ENCODE data around the gene SLC16A11.

DNA sequence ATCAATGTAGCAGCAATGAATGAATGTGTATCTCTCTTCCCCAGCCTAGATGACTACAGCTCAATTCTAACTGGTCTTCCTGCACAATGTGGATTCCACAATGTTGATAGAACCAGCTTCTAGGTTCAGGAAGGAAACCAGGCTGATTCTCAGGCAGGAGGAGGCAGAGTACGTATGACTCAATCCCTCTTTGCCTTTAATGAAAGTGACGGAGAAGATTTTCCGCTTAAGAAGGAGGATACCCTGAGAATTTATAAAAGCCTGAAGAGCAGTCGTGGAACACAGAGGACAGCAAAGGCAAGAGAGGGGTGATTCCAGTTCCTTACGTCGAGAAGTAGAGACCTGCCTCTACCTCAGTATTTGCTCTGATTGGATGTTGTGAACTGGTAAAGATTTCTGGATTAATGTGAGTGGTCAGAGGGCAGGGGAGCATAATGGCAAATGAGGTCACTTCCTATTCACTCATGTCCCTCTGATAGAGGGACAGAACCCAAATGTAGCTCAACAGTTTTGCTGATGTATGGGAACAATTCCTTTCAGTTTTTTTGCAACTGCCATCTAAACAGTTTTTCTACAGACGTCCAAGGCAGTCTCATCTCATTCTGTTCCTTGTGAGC lies 15.0 kb upstream of the SLC16A11 start:
- TF ChIP-seq ARNTL (CRISPR knock-in tag; IDR thresholded peaks at IDR 0.05; ENCODE audit: borderline replicate concordance, low read depth) = no peak
- TF ChIP-seq, protein P1, sequence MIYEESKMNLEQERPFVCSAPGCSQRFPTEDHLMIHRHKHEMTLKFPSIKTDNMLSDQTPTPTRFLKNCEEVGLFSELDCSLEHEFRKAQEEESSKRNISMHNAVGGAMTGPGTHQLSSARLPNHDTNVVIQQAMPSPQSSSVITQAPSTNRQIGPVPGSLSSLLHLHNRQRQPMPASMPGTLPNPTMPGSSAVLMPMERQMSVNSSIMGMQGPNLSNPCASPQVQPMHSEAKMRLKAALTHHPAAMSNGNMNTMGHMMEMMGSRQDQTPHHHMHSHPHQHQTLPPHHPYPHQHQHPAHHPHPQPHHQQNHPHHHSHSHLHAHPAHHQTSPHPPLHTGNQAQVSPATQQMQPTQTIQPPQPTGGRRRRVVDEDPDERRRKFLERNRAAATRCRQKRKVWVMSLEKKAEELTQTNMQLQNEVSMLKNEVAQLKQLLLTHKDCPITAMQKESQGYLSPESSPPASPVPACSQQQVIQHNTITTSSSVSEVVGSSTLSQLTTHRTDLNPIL (CRISPR knock-in tag; IDR thresholded peaks at IDR 0.05; ENCODE audit: low read depth) = no peak
- TF ChIP-seq, protein P2, sequence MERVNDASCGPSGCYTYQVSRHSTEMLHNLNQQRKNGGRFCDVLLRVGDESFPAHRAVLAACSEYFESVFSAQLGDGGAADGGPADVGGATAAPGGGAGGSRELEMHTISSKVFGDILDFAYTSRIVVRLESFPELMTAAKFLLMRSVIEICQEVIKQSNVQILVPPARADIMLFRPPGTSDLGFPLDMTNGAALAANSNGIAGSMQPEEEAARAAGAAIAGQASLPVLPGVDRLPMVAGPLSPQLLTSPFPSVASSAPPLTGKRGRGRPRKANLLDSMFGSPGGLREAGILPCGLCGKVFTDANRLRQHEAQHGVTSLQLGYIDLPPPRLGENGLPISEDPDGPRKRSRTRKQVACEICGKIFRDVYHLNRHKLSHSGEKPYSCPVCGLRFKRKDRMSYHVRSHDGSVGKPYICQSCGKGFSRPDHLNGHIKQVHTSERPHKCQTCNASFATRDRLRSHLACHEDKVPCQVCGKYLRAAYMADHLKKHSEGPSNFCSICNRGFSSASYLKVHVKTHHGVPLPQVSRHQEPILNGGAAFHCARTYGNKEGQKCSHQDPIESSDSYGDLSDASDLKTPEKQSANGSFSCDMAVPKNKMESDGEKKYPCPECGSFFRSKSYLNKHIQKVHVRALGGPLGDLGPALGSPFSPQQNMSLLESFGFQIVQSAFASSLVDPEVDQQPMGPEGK (CRISPR knock-in tag; IDR thresholded peaks at IDR 0.05; ENCODE audit: borderline replicate concordance) = no peak
- TF ChIP-seq, protein P3, sequence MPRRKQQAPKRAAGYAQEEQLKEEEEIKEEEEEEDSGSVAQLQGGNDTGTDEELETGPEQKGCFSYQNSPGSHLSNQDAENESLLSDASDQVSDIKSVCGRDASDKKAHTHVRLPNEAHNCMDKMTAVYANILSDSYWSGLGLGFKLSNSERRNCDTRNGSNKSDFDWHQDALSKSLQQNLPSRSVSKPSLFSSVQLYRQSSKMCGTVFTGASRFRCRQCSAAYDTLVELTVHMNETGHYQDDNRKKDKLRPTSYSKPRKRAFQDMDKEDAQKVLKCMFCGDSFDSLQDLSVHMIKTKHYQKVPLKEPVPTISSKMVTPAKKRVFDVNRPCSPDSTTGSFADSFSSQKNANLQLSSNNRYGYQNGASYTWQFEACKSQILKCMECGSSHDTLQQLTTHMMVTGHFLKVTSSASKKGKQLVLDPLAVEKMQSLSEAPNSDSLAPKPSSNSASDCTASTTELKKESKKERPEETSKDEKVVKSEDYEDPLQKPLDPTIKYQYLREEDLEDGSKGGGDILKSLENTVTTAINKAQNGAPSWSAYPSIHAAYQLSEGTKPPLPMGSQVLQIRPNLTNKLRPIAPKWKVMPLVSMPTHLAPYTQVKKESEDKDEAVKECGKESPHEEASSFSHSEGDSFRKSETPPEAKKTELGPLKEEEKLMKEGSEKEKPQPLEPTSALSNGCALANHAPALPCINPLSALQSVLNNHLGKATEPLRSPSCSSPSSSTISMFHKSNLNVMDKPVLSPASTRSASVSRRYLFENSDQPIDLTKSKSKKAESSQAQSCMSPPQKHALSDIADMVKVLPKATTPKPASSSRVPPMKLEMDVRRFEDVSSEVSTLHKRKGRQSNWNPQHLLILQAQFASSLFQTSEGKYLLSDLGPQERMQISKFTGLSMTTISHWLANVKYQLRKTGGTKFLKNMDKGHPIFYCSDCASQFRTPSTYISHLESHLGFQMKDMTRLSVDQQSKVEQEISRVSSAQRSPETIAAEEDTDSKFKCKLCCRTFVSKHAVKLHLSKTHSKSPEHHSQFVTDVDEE (CRISPR knock-in tag; IDR thresholded peaks at IDR 0.05) = no peak
- no peak for TF ChIP-seq ZFP30 (CRISPR knock-in tag; IDR thresholded peaks at IDR 0.05)
- no peak for TF ChIP-seq TCF4 (CRISPR knock-in tag; IDR thresholded peaks at IDR 0.05; ENCODE audit: borderline replicate concordance)
- no peak for TF ChIP-seq ZFP3 (CRISPR knock-in tag; IDR thresholded peaks at IDR 0.05)
- TF ChIP-seq, protein P4, sequence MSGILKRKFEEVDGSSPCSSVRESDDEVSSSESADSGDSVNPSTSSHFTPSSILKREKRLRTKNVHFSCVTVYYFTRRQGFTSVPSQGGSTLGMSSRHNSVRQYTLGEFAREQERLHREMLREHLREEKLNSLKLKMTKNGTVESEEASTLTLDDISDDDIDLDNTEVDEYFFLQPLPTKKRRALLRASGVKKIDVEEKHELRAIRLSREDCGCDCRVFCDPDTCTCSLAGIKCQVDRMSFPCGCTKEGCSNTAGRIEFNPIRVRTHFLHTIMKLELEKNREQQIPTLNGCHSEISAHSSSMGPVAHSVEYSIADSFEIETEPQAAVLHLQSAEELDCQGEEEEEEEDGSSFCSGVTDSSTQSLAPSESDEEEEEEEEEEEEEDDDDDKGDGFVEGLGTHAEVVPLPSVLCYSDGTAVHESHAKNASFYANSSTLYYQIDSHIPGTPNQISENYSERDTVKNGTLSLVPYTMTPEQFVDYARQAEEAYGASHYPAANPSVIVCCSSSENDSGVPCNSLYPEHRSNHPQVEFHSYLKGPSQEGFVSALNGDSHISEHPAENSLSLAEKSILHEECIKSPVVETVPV (CRISPR knock-in tag; IDR thresholded peaks at IDR 0.05) = no peak
- no peak for TF ChIP-seq BACH2 (CRISPR knock-in tag; IDR thresholded peaks at IDR 0.05; ENCODE audit: borderline replicate concordance)
- TF ChIP-seq SNAI2 (CRISPR knock-in tag; IDR thresholded peaks at IDR 0.05) = no peak
- TF ChIP-seq ZNF565 (CRISPR knock-in tag; conservative IDR thresholded peaks at IDR 0.05; ENCODE audit: low read depth) = no peak
- TF ChIP-seq GLIS3 (CRISPR knock-in tag; IDR thresholded peaks at IDR 0.05) = no peak
- TF ChIP-seq ESRRG (CRISPR knock-in tag; IDR thresholded peaks at IDR 0.05) = no peak
